ENCODE measurements around the gene ENTPD8.
A peak's percentile ranks its signal among the peaks of the same experiment; 100 is the strongest.

ENTPD8 gene

GRCh38 chr9:137457406-137458193 is 16.4 kb upstream of the ENTPD8 start:
- peak; percentile 1 for DNase-seq

DNA sequence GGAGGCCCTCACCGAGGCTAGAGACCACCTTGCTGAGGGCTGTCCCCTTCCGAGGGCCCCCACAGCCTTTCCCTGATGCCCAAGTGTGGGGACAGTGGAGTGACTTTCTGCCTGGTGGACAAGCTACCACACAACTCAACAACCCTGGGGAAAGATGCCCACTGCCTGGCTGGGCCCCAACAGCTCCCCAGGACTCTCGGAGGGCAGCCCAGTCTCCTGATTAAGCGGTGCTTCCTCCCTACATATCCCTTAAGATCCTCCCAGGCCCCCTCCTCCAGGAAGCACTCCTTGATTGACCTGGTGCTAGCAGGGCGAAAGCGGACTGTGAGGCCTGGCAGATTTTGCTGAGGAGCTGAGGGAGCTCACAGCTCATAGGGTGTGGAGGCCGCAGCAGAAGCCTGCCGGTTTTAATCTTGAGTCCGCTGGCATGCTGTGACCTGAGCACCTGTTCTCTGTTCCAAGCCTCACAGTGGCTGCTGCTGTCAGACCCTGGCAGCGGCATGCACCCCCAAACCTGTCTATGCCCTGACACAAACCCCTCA is 15.8 kb upstream of the ENTPD8 start:
- peak; percentile 1 for DNase-seq

GRCh38 chr9:137456061-137456863 is 15.1 kb upstream of the ENTPD8 start:
- DNase-seq, result peak; percentile 1

DNA sequence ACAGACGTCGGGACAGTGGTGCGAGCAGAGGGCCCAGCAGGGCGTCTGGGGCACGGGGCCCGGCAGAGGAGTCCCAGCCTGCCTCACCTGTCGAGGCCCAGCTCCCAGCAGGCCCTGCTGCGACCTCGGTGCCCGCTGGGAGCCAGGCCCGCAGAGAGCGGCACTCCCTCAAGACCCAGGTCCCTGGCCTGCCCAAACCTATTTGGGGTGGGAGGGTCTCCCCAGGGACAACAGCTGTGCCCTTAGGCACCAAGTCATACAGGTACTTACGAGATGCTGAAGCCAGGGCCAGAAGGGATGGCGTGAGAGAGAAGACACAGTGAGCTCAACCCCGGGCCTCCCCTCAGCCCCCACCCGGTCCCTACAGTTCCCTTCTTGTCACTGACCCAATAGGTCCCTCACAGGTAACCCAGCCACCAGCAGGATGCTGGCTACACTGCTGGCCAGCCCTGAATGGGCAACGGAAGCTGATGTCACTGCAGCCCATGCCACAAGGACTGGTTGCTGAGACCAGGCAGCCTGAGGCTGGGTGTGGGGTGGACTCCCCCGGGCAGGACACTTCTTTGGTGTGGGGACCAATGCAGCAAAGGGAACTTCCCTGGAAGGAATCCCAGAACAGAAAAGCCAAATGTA is 14.3 kb upstream of the ENTPD8 start:
- DNase-seq, result peak; percentile 4

- DNase-seq, result peak; percentile 6
Observed at GRCh38 chr9:137454597-137455358, 13.6 kb upstream of the ENTPD8 start.

DNA sequence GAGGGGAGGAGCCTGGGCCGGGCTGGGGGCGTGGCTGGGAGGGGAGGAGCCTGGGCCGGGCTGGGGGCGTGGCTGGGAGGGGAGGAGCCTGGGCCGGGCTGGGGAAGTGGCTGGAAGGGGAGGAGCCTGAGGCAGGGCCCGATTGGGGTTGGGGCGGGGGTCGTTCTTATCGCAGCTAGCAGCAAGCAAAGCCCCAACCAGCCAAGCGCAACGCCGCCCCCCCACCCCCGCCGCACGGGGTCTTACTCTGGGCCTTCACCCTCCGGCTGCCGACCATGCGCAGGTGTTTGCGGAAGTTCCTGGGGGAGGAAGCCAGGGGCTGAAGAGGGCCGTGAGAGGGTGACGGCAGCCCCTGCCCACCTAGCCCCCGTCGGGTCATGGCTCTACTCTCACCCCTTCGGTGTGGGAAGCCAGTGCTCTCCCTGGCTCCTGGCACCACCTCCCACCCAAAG is 13.0 kb upstream of the ENTPD8 start:
- DNase-seq, result peak; percentile 58

GRCh38 chr9:137453643-137454081 is 12.5 kb upstream of the ENTPD8 start:
- peak; percentile 78 for DNase-seq

DNA sequence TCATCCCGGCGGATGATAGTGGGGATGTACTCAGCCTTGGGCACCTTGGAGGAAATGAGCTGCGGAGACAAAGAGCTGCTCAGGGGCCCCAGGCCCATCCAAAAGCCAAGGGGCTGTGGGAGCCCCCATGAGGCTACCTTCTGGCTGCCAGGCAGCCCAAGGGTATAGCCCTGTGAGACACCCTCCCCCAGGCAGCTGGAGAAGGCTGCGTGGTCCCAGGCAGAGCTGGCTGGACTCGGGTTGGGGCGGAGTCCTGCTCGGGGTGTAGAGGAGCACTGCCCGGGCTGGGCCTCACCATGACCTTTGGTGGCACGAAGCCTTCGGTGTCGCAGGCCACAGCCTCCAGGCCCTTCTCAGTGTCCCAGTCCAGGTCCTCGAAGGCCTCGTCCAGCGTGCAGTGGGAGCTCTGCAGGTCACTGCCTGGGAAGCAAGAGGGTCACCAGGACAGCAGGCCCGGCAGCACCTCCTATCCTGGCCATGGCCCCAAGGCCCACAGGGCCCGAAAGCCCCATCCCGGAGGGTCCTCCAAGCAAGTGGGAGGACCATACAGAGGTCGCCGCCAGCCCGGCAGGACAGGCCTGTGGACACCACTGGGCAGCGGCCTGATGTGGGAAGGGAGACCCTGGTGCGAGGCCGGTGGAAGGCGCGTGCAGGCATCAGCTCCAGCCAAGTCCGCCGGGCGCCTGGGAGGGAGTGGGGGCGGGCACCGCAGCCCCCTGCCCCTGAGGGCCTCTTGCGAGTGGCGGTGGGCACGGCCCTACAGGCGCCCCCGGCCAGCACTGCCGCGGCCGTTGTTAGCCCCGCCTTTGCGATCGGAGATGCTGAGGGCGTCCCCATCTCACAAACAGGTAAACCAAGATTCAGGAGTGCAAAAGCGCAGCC is 11.8 kb upstream of the ENTPD8 start:
- peak; percentile 21 for DNase-seq

- peak; percentile 1 for DNase-seq
Observed at GRCh38 chr9:137452006-137452760, 11.0 kb upstream of the ENTPD8 start.

- peak; percentile 1 for DNase-seq
Observed at GRCh38 chr9:137451264-137452005, 10.3 kb upstream of the ENTPD8 start.

GRCh38 chr9:137450539-137451222 is 9.5 kb upstream of the ENTPD8 start:
- peak; percentile 1 for DNase-seq

- peak; percentile 4 for DNase-seq
Observed at GRCh38 chr9:137449931-137450538, 8.9 kb upstream of the ENTPD8 start.

DNA sequence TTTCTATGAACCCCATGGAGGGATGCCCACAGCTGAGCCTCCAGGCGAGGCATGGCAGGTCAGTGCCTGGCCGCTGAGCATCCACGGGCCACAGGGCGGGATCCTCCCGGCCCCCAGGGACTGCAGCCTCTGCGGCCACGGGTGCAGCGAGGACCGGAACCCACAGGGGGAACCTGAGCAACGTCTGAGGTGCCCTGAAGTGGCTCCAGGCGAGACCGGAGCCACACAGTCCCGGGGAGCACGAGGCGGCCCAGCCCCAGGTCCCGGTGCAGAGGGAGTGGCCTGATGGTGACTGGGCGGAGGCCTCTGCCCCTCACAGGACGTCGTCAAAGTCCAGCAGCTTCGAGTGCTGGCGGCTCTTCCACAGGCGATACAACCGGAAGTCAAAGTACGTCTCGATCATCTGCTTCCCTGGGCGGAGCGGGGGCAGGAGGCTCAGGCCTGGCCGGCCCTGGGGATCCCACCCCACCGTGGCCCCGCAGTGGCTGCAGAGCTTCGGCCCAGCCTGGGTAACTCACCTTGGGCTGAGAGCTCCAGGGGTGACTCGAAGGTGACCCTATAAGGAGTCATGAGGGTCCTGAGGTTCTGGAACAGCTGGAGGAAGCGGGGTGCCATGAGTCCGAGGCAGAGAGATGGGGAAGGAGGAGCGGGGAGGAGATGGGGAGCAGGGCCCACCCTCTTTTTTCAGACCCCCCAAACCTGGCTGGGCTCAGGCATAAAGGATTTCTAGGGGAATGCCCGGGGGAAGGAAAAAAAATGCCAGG is 8.1 kb upstream of the ENTPD8 start:
- DNase-seq, result peak; percentile 3

DNA sequence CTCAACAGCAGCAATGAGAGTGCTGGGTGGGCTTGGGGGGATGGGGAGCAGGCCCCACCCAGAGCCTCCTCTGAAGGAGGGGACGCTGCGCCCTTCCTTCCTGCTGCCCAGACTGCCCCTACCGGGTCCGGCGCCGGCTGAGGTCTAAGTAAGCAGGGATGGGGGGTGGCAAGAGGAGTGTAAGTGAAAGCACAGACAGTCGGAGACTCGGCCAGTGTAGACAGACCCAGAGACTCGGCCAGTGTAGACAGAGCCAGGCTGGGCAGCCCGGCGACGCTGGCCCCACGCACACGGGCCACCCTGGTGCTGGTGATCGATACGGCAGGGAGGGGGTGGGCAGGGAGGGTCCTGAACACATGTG is 7.4 kb upstream of the ENTPD8 start:
- DNase-seq, result no peak

DNA sequence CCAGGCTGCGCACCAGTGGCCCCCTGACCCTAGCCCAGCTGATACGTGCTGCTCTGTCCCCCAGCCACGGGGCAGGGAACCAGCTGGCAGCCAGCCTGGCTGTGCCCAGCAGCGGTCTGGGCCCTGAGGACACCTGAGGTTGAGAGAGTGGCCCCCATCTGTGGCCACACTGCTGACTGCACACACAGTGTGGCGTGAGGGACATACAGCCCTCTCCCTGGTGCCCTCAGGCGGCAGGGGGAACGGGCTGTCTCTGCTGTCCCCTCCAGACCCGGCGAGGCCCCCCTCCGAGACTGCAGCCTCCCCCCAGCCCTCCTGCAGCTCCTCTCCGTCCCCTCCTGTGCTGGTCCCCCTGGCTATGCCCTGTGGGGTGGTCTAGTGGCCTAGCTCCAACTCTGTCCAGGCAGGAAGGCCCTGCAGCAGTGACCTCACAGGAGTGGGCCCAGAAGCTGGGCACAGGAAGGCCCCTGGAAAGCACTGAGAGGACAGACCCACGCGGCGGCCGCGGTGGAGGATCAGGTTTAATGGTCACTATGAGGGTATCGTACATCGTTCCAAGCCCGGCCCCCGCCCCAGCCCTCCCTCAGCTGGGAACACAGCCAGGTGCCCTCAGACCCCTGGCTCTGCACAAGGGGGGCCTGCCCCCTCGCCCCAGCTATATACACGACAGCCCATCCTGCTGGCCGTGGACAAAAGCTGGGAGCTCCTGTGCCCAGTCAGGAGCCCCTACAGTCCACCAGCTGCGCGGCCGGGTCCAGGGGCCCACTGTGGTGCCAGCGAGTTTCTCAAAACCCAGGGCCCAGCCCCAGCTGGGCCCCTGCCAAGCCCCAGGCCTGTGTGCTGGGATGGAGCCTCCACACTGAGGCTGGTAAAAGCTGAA is 6.8 kb upstream of the ENTPD8 start:
- DNase-seq, result no peak

DNA sequence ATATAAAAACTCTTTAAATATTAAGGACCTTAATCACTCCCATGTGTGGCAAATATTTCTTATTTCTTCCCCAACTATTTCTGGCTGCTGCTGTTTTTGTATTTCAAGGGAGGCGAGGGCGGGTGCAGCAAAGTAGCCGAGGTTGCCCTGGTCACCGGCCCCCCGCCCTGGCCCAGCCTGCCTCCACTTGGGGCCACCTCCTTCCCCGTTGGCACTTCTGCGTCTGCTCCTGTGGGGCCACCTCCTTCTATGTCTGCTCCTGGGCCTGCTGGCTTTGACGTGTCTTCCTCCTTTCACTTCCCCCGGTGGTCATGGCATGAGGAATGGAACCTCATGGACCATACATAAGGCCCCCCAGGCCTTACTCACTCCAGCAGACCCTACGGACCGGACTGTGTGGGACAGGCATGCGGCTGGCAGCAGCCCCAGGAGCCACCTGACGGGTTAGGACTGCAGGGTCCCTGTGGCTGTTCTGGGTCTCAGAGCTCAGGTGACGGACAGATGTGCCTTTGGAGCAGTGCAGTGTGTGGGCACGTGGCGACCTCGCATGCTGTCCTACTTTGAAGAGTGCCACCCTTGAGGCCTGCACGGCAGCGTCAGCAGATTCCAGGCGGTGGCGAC is 5.8 kb upstream of the ENTPD8 start:
- no peak for DNase-seq
